Measurements from ENCODE around the gene RNF123. TPM values are rescaled to one million over a fixed set of nuclear protein-coding genes. Genes with fewer than 3 reads are reported as not detected.
A peak's percentile ranks its signal among the peaks of the same experiment; 100 is the strongest.

The RNF123 gene
- total RNA-seq, 1 donor, result 33.3 TPM

- Histone ChIP-seq H2AFZ (ENCODE audit: low read length) (no peak overlapping the region), H3K4me1 (ENCODE audit: insufficient read depth, low read length) (no peaks in the 10 kb centered on the region), H3K27ac (ENCODE audit: low read depth, low read length) (no peak overlapping the region), H3K36me3 (ENCODE audit: insufficient read depth, low read length) (peaks cover 33% of the 10 kb centered on the region), H3K4me2 (ENCODE audit: insufficient read depth, low read length) (no peak overlapping the region), H3K4me3 (ENCODE audit: insufficient read depth, low read length) (no peak overlapping the region), H3K9me3 (ENCODE audit: low read depth, low read length) (no peaks in the 10 kb centered on the region), H4K20me1 (ENCODE audit: insufficient read depth, low read length) (peaks cover 14% of the 10 kb centered on the region), H3K27me3 (ENCODE audit: insufficient read depth, low read length) (no peaks in the 10 kb centered on the region), H3K79me2 (ENCODE audit: insufficient read depth, low read length) (peaks cover 2% of the 10 kb centered on the region)
- no peak for TF ChIP-seq CTCF (IDR thresholded peaks at IDR 0.05; ENCODE audit: extremely low read depth, low read depth, low read length)
- peak; percentile 95 for DNase-seq (ENCODE audit: insufficient read length, low spot score, missing footprints)
These were observed 10.1 kb downstream of the RNF123 start for GRCh38 chr3:49699281-49699979.

GRCh38 chr3:49700014-49700413 lies 10.7 kb downstream of the RNF123 start:
- Histone ChIP-seq H3K9me3 (ENCODE audit: low read depth, low read length) (no peaks in the 10 kb centered on the region), H3K79me2 (ENCODE audit: insufficient read depth, low read length) (no peaks in the 10 kb centered on the region), H3K4me3 (ENCODE audit: insufficient read depth, low read length) (no peak overlapping the region), H3K27me3 (ENCODE audit: insufficient read depth, low read length) (no peaks in the 10 kb centered on the region), H3K4me1 (ENCODE audit: insufficient read depth, low read length) (no peaks in the 10 kb centered on the region), H4K20me1 (ENCODE audit: insufficient read depth, low read length) (peaks cover 14% of the 10 kb centered on the region), H2AFZ (ENCODE audit: low read length) (no peak overlapping the region), H3K27ac (ENCODE audit: low read depth, low read length) (no peak overlapping the region), H3K4me2 (ENCODE audit: insufficient read depth, low read length) (no peak overlapping the region), H3K36me3 (ENCODE audit: insufficient read depth, low read length) (peaks cover 38% of the 10 kb centered on the region)
- TF ChIP-seq CTCF (IDR thresholded peaks at IDR 0.05; ENCODE audit: extremely low read depth, low read depth, low read length), result no peak
- peak; percentile 62 for DNase-seq (ENCODE audit: insufficient read length, low spot score, missing footprints)

GRCh38 chr3:49700453-49701128 lies 11.2 kb downstream of the RNF123 start:
- peak; percentile 65 for DNase-seq (ENCODE audit: insufficient read length, low spot score, missing footprints)
- Histone ChIP-seq H3K4me3 (ENCODE audit: insufficient read depth, low read length) (no peak overlapping the region), H3K4me1 (ENCODE audit: insufficient read depth, low read length) (no peaks in the 10 kb centered on the region), H4K20me1 (ENCODE audit: insufficient read depth, low read length) (peaks cover 14% of the 10 kb centered on the region), H3K79me2 (ENCODE audit: insufficient read depth, low read length) (no peaks in the 10 kb centered on the region), H3K36me3 (ENCODE audit: insufficient read depth, low read length) (peaks cover 38% of the 10 kb centered on the region), H3K27ac (ENCODE audit: low read depth, low read length) (no peak overlapping the region), H3K4me2 (ENCODE audit: insufficient read depth, low read length) (no peak overlapping the region), H3K27me3 (ENCODE audit: insufficient read depth, low read length) (no peaks in the 10 kb centered on the region), H3K9me3 (ENCODE audit: low read depth, low read length) (no peaks in the 10 kb centered on the region), H2AFZ (ENCODE audit: low read length) (no peak overlapping the region)
- TF ChIP-seq CTCF (IDR thresholded peaks at IDR 0.05; ENCODE audit: extremely low read depth, low read depth, low read length), result no peak

GRCh38 chr3:49701388-49702077 lies 12.2 kb downstream of the RNF123 start:
- no peak overlapping the region for H3K4me2 ChIP-seq (ENCODE audit: insufficient read depth, low read length)
- TF ChIP-seq CTCF (IDR thresholded peaks at IDR 0.05; ENCODE audit: extremely low read depth, low read depth, low read length), result peak; percentile 47
- no peak overlapping the region for H3K4me3 ChIP-seq (ENCODE audit: insufficient read depth, low read length)
- no peaks in the 10 kb centered on the region for H3K27me3 ChIP-seq (ENCODE audit: insufficient read depth, low read length)
- no peaks in the 10 kb centered on the region for H3K9me3 ChIP-seq (ENCODE audit: low read depth, low read length)
- peaks cover 14% of the 10 kb centered on the region for H4K20me1 ChIP-seq (ENCODE audit: insufficient read depth, low read length)
- H3K36me3 ChIP-seq (ENCODE audit: insufficient read depth, low read length), result peaks cover 38% of the 10 kb centered on the region
- no peaks in the 10 kb centered on the region for H3K79me2 ChIP-seq (ENCODE audit: insufficient read depth, low read length)
- no peak overlapping the region for H3K27ac ChIP-seq (ENCODE audit: low read depth, low read length)
- H3K4me1 ChIP-seq (ENCODE audit: insufficient read depth, low read length), result no peaks in the 10 kb centered on the region
- H2AFZ ChIP-seq (ENCODE audit: low read length), result no peak overlapping the region
- peak; percentile 89 for DNase-seq (ENCODE audit: insufficient read length, low spot score, missing footprints)

All from osteoblast (primary cell).